LNCAP (cell line): ENCODE data around the gene ANKH.

Experiments
- CTCF ChIP-seq: fragments of 450-650 bp; IDR thresholded peaks from 2 replicates; pipeline ENCODE4 v1.5.1; 2017; ENCODE audit warnings: mild to moderate bottlenecking

The ANKH gene

GRCh38 chr5:14861123-14861765 lies 10.3 kb downstream of the ANKH start:
- no peak for TF ChIP-seq CTCF

GRCh38 chr5:14859980-14860379 lies 11.6 kb downstream of the ANKH start:
- TF ChIP-seq CTCF: no peak

- TF ChIP-seq CTCF: no peak
Observed at GRCh38 chr5:14859150-14859549, 12.4 kb downstream of the ANKH start.

GRCh38 chr5:14855366-14855765 lies 16.2 kb downstream of the ANKH start:
- TF ChIP-seq CTCF: no peak

GRCh38 chr5:14854799-14855198 lies 16.8 kb downstream of the ANKH start:
- TF ChIP-seq CTCF: no peak

- no peak for TF ChIP-seq CTCF
Observed at GRCh38 chr5:14853685-14854084, 17.9 kb downstream of the ANKH start.

GRCh38 chr5:14852779-14853178 lies 18.8 kb downstream of the ANKH start:
- no peak for TF ChIP-seq CTCF

GRCh38 chr5:14851999-14852526 lies 19.5 kb downstream of the ANKH start:
- TF ChIP-seq CTCF: no peak
